ENCODE data around the gene RB1.

RB1 gene

DNA sequence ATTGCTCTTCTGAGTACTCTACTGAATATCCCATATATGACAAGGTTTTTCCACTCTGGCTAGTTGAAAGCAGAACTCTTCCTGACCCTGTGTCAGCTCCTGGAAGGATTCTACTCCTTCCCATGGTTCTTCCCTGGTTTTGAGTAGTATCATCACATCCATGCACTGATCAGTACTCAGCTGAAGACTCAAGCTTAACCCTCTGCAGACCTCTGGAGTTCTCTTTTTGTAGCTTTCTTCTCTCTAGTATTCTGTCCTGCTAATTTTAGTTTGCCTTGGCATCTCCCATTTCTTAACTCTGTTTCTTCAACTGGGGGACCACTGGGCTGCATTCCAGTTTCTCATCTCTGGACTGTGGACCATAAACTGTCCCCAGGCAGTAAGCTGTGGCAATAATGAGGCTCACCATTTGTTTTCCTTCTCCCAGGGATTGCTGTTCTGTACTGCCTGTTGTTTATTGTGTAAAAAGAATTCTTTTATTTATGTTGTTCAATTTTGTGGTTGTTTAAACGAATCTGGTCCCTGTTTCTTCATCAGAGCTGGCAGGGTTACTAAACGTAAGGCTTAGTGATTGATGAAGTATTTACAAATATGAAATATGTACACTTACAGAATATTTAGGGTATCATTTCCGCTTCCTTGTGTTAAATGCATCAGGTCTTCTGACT lies 89.6 kb downstream of the RB1 start:
- Histone ChIP-seq H3K79me2 (ENCODE audit: insufficient read depth, low read depth) (no peaks in the 10 kb centered on the region), H3K4me1 (ENCODE audit: low read depth, poor library complexity, severe bottlenecking) (no peaks in the 10 kb centered on the region), H4K20me1 (ENCODE audit: insufficient read depth) (no peaks in the 10 kb centered on the region), H3K4me3 (IDR thresholded peaks at IDR 0.05; ENCODE audit: insufficient read depth, low read depth, low read length) (no peak overlapping the region), H3K9ac (no peak overlapping the region), H3K27ac (no peak overlapping the region), H3K4me2 (no peak overlapping the region), H2AFZ (ENCODE audit: low read depth) (no peak overlapping the region), H3K27me3 (ENCODE audit: insufficient read depth, low read depth) (no peaks in the 10 kb centered on the region), H3K36me3 (ENCODE audit: insufficient read depth) (no peaks in the 10 kb centered on the region)
- TF ChIP-seq, protein P1, sequence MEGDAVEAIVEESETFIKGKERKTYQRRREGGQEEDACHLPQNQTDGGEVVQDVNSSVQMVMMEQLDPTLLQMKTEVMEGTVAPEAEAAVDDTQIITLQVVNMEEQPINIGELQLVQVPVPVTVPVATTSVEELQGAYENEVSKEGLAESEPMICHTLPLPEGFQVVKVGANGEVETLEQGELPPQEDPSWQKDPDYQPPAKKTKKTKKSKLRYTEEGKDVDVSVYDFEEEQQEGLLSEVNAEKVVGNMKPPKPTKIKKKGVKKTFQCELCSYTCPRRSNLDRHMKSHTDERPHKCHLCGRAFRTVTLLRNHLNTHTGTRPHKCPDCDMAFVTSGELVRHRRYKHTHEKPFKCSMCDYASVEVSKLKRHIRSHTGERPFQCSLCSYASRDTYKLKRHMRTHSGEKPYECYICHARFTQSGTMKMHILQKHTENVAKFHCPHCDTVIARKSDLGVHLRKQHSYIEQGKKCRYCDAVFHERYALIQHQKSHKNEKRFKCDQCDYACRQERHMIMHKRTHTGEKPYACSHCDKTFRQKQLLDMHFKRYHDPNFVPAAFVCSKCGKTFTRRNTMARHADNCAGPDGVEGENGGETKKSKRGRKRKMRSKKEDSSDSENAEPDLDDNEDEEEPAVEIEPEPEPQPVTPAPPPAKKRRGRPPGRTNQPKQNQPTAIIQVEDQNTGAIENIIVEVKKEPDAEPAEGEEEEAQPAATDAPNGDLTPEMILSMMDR (conservative IDR thresholded peaks at IDR 0.05; ENCODE audit: low read depth, low read length), result no peak

DNA sequence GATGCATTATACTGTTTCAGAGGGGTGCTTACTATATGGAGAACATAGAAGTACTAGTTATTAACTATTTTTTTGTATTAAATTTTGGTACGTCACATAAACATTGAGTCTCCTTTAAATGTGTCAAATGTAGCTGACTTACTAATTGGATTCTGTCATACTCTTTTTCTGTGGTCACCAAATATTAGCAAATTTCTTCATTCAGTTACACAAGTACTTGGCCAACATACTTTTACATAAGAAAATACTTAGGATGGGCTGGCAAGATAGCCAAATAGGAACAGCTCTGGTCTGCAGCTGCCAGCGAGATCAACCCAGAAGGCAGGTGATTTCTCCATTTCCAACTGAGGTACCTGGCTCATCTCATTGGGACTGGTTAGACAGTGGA lies 90.1 kb downstream of the RB1 start:
- Histone ChIP-seq H3K4me3 (IDR thresholded peaks at IDR 0.05; ENCODE audit: insufficient read depth, low read depth, low read length) (no peak overlapping the region), H3K4me1 (ENCODE audit: low read depth, poor library complexity, severe bottlenecking) (no peaks in the 10 kb centered on the region), H4K20me1 (ENCODE audit: insufficient read depth) (no peaks in the 10 kb centered on the region), H3K9ac (no peak overlapping the region), H3K27me3 (ENCODE audit: insufficient read depth, low read depth) (no peaks in the 10 kb centered on the region), H3K27ac (no peak overlapping the region), H3K4me2 (no peak overlapping the region), H3K36me3 (ENCODE audit: insufficient read depth) (no peaks in the 10 kb centered on the region), H2AFZ (ENCODE audit: low read depth) (no peak overlapping the region), H3K79me2 (ENCODE audit: insufficient read depth, low read depth) (no peaks in the 10 kb centered on the region)
- TF ChIP-seq, protein P1 (conservative IDR thresholded peaks at IDR 0.05; ENCODE audit: low read depth, low read length), result no peak

DNA sequence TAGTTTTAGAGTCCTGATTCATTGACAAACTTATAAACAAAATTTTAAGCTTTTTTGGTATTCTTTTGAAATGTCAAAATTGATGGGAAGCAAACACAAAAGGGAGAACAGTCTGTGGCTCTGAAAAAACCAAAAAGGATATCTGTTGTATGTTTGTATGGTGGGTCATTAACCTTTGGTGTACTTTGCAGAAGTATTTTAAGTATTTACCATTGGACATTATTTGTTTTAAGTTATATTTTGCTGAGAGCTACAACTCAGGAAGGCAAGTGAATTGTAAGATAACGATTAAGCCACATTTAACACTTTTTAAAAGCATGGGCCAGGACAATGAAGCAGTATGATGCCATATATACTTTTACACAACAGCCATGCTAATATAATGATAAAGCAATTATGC lies 94.2 kb downstream of the RB1 start:
- TF ChIP-seq, protein P1 (conservative IDR thresholded peaks at IDR 0.05; ENCODE audit: low read depth, low read length), result no peak
- H3K9ac ChIP-seq, result no peak overlapping the region
- H4K20me1 ChIP-seq (ENCODE audit: insufficient read depth), result no peaks in the 10 kb centered on the region
- no peaks in the 10 kb centered on the region for H3K27me3 ChIP-seq (ENCODE audit: insufficient read depth, low read depth)
- H3K4me3 ChIP-seq (IDR thresholded peaks at IDR 0.05; ENCODE audit: insufficient read depth, low read depth, low read length), result no peak overlapping the region
- no peaks in the 10 kb centered on the region for H3K36me3 ChIP-seq (ENCODE audit: insufficient read depth)
- no peak overlapping the region for H3K4me2 ChIP-seq
- no peak overlapping the region for H2AFZ ChIP-seq (ENCODE audit: low read depth)
- no peaks in the 10 kb centered on the region for H3K79me2 ChIP-seq (ENCODE audit: insufficient read depth, low read depth)
- no peak overlapping the region for H3K27ac ChIP-seq
- H3K4me1 ChIP-seq (ENCODE audit: low read depth, poor library complexity, severe bottlenecking), result no peaks in the 10 kb centered on the region

DNA sequence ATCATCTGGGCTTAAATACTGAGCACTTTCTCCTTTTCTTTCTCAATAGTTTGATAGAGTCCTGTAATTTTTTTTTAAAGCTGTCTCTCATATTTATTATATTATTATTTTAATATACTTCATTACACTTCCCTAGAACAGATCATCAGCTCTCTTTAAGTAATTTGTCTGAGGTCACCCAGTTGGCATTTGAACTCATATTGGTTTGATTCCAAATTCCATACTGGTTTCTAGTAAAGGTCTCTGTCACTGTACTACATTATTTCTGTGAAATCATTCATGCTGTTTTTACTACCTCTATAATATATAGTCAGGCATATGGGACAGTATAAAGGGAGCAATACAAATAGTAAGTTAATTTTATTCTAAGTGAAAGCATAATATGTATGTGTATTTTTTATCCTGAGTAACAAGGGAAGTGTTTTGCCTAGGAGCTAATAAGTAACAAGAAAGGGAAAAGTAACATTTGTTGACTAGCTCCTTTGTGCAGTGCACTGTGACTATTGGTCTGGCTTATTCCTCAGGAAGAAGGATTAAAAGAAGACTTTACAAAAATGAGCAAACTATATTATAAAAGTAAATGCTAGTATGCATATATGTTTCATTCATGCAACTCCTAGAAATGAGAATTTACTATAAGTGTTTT lies 95.0 kb downstream of the RB1 start:
- no peaks in the 10 kb centered on the region for H3K4me1 ChIP-seq (ENCODE audit: low read depth, poor library complexity, severe bottlenecking)
- TF ChIP-seq, protein P1 (conservative IDR thresholded peaks at IDR 0.05; ENCODE audit: low read depth, low read length), result no peak

More for the DNA sequence above, 95.0 kb downstream of the RB1 start:
- Histone ChIP-seq H3K36me3 (ENCODE audit: insufficient read depth) (no peaks in the 10 kb centered on the region), H3K27me3 (ENCODE audit: insufficient read depth, low read depth) (no peaks in the 10 kb centered on the region), H2AFZ (ENCODE audit: low read depth) (no peak overlapping the region), H3K4me3 (IDR thresholded peaks at IDR 0.05; ENCODE audit: insufficient read depth, low read depth, low read length) (no peak overlapping the region), H3K27ac (no peak overlapping the region), H3K4me2 (no peak overlapping the region), H3K79me2 (ENCODE audit: insufficient read depth, low read depth) (no peaks in the 10 kb centered on the region), H3K9ac (no peak overlapping the region), H4K20me1 (ENCODE audit: insufficient read depth) (no peaks in the 10 kb centered on the region)
